NCI-H187 treated with DMSO at 0.1 percent for 48 hours (cell line): ENCODE measurements around the gene GARIN1A.
"Not testable (repeated sequence)": the region's sequence is repeated elsewhere in the genome, so short reads cannot be mapped to it uniquely, and the experiment has no call there.

Experiments
- DNase-seq: peaks from one replicate; lab custom pipeline; 2025; lab: John Stamatoyannopoulos, UW

Gene GARIN1A

DNA sequence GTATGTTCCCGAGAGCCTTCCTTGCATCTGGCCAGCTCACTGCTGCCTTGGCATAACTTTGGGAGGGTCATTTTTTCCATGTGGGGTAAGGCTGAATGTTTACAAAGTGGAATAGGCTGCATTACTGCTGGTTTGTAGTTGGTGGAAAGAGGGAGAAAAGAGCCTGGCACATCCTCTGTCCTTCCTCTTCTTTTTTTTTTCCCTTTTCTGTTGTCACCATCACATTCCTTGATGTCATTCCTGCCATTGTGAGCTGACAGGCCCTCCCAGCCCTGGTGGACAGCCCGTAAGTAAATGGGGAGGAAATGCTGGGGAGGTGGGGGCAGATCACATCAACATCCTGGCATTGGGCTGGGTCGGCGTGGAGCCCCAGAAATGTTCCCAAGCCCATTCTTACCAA lies at the start of gene GARIN1A:
Gene GARIN1A (plus strand): TSS at position 301 of the 400 bp plus-strand sequence. CDS start 106 bp downstream, outside the sequence.
- no peak for DNase-seq

DNA sequence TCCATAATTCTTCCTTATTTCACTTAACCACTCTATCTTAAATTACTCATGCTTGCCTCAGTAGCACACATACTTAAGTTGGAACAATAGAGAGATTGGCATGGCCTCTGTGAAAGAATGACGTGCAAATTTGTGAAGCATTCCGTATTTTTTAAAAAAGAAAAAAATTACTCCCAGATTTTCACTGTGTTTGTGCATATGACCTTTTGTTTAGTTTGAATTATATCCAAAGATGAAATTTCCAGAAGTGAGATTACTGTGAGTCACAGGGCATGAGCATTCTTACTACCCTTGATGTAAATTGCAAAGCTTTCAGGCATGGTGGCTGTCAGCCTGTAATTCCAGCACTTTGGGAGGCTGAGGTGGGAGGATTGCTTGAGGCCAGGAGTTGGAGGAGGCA lies 45.0 kb upstream of the GARIN1A start:
- DNase-seq = not testable (repeated sequence)

DNA sequence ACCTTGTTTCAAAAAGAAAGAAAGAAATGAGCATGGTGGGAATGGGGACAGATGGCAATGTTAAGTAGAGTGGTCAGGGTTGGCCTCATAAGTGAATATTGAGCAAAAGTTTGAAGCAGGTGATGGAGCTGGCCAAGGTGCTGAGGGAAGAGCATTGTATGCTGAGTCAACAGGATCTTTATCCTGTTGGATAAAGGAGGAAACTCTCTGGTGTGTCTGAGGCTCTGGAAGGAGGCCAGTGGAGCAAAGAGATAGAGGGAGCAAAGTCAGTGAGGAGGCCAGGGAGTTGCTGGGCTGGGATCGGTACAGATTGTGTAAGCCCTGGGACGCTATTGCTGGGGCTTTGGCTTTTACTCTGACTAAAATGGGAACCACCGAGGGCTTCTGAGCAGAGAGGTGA lies 38.2 kb upstream of the GARIN1A start:
- not testable (repeated sequence) for DNase-seq

DNA sequence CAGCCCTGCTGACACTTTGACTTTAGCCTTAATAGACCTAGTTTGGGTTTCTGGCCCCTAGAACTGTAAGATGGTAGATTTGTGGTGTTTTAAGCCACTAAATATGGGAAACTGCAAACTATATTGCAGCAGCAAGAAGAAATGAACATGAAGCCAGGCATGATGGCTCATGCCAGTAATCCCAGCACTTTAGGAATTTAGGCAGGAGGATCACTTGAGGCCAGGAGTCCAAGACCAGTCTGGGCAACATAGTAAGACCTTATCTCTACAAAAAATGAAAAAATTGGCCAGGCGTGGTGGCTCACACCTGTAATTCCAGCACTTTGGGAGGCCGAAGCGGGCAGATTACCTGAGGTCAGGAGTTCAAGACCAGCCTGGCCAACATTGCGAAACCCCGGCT lies 26.9 kb upstream of the GARIN1A start:
- DNase-seq = not testable (repeated sequence)

DNA sequence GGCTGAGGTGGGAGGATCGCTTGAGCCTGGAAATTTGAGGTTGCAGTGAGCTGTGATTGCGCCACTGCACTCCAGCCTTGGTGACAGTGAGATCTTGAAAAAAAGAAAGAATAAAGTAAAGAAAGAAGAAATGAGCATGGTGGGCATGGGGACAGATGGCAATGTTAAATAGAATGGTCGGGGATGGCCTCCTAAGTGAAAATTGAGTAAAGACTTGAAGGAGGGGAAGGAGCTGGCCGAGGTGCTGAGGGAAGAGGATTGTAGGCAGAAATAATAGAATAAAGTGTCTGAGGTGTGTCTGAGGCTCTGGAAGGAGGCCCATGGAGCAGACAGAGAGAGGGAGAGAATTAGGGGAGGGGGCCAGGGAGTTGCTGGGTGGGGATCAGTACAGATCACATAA lies 26.2 kb upstream of the GARIN1A start:
- DNase-seq = not testable (repeated sequence)

DNA sequence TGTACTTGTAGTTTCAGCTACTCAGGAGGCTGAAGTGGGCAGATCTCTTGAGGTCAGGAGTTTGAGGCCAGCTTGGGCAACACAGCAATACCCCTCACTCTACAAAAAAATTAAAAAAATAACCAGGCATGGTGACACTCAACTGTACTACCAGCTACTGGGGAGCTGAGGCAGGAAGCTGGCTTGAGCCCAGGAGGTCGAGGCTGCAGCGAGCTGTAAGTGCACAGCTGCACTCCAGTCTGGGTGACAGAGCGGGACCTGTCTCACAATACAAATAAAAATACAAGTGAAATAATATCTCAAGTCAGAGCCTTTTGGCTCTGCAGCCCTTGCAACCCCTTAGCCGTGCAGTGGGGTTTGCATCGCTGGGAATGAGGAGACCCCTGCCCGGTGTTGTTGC lies 25.2 kb upstream of the GARIN1A start:
- not testable (repeated sequence) for DNase-seq

DNA sequence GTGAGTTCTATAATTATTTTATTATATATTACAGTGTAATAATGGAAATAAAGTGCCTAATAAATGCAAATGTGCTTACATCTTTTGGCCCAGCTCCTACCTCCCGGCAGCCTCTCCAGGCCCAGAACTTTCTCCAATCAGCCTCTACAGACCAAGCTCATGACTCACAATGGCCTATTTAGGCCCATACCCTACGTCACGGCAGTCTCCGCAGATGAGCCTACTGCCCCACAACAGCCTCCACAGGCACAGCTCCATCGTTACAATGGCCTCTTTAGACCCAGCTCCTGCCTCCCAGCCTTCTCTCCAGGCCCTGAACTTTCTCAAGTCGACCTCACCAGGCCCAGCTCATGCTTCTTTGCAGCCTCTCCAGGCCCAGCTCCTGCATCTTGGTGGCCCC lies 21.0 kb upstream of the GARIN1A start:
- DNase-seq = not testable (repeated sequence)

DNA sequence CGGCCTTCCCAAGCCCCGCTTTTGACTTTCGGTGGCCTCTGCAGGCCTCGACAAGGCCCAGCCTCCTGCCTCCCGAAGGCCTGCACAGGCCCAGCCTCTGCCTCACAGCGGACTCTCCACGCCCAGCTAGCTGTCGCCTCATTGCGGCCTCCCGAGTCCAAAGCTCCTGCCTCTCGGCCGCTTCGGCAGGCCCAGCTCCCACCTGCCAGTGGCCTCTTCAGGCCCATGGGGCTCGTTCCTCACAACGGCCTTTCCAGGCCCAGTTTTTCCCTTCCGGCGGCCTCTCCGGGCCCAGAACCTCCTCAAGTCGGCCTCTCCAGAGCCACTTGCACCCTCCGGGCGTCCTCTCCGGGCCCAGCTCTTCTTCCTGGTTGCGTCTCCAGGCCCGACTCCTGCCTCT lies 19.5 kb upstream of the GARIN1A start:
- DNase-seq = not testable (repeated sequence)

DNA sequence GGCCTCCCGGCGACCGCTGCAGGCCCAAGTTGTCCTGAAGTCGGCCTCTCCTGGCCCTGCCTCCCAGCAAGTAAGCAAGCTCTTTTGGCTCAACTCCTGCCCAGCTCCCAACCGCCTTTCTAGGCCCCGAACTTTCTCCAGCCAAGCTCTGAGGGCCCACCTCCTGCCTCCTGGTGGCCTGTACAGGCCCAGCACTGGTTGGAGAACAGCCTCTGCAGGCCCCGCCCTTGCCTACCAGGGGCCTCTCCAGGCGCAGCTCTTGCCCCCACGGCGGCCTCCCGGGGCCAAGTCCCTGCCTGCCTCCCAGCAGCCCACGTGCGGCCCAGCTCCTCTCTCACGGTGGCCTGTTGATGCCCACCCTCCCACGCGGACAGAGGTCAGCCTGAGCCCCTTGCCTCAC lies 18.9 kb upstream of the GARIN1A start:
- not testable (repeated sequence) for DNase-seq

DNA sequence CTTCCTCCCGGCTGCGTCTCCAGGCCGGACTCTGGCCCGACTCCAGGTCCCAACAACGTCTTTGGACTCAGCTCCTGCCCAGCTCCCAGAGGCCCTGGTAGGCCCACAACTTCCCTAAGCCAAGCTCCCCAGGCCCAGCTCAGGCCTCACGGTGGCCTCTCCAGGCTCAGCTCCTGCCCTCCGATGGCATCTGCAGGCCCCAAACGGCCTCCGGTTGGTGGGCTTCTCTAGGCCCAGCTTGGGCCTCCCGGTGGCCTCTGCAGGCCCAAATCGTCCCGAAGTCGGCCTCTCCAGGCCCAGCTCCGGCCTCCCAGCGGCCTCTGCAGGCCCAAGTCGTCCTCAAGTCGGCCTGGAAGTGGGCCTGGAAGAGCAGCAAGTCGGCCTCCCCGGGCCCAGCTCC lies 18.0 kb upstream of the GARIN1A start:
- DNase-seq = not testable (repeated sequence)

DNA sequence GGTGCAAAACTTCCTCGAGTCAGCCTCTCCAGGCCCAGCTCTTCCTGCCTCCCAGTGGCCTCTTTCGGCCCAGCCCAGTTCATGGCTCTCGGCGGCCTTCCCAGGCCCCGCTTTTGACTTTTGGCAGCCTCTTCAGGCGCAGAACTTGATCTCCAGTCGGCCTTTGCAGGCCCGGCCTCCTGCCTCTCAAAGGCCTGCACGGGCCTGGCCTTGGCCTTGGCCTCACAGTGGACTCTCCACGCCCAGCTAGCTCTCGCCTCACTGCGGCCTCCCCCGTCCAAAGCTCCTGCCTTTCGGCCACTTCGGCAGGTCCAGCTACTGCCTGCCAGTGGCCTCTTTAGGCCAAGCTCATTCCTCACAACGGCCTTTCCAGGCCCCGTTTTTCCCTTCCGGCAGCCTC lies 17.6 kb upstream of the GARIN1A start:
- not testable (repeated sequence) for DNase-seq

DNA sequence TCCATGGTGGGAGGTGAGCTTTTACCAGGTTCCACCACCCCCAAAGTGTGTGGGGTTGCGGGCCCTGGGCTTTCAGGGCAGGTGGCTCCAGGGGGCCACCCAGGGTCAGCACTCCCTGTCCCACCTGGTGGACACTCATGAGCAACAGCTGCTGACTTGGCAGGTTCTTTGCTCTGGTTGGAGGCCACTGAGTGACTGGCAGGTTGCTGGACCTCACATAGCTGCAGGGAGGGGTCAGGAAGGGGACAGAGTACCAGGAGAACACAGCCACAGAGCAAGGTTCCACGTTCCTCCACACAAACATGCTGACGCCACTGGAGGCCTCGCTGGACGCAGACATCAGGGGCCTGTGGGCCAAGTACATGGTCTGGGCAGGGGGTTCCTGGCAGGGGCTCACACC lies 13.7 kb upstream of the GARIN1A start:
- DNase-seq = not testable (repeated sequence)

DNA sequence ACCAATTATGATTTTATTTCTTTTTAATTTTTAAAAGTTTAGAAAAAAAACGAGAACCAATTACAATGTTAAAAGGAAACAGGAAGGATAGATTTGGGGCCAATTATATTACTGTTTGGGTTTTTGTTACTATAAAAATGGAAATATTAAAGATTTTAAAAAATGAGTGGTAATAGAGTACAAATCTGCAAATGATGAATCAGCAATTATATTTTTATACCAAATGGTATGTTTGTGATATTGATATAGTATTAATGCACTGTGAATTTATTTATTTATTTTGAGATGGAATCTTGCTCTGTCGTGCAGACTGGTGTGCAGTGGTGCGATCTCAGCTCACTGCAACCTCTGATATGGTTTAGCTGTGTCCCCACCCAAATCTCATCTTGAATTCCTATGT lies 11.5 kb upstream of the GARIN1A start:
- no peak for DNase-seq

DNA sequence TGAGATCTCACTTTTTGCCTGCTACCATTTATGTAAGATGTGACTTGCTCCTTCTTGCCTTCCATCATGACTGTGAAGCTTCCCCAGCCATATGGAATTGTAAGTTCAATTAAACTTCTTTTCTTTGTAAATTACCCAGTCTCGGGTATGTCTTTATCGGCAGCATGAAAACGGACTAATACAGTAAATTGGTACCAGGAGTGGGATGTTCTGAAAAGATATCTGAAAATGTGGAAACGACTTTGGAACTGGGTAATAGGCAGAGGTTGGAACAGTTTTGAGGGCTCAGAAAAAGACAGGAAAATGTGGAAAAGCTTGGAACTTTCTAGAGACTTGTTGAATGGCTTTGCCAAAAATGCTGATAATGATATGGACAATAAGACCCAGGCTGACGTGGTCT lies 10.6 kb upstream of the GARIN1A start:
- no peak for DNase-seq

DNA sequence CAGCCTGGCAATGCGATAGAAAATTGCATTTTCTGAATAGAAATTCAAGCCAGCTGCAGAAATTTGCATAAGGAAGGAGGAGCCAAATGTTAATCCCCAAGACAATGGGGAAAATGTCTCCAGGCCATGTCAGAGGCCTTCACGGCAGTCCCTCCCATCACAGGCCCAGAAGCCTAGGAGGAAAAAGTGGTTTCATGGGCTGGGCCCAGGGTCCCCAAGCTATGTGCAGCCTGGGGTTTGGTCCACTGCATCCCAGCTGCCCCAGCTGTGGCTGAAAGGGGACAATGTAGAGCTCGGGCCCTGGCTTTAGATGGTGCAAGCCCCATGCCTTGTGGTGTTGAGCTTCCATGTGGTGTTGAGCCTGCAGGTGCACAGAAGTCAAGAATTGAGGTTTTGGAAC lies 10.0 kb upstream of the GARIN1A start:
- DNase-seq = no peak

DNA sequence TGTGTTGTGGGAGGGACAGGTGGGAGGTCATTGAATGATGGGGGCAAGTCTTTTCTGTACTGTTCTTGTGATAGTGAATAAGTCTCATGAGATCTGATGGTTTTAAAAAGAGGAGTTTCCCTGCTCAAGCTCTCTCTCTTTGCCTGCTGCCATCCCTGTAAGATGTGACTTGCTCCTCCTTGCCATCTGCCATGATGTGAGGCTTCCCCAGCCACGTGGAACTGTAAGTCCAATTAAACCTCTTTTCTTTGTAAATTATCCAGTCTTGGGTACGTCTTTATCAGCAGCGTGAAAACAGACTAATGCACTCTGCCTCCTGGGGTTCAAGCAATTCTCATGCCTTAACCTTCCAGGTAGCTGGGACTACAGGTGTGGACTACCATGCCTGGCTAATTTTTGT lies 8.9 kb upstream of the GARIN1A start:
- not testable (repeated sequence) for DNase-seq

DNA sequence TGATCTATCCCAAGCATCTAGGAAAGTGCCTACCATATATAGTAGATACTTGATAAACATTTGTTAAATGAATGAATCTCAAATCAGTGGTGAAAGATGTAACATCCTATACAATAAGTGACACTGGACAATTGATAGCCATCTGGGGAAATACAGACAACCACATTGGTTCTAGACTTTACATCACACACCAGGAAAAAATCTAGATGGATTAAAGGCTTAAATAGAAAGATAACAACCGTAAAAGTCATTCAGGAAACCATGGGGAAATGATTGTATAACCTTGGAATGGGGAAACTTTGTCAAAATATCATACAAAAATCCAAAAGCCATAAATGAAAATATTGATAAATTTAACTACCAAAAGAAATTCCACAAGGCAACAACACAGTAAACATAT lies 7.0 kb upstream of the GARIN1A start:
- DNase-seq = no peak

DNA sequence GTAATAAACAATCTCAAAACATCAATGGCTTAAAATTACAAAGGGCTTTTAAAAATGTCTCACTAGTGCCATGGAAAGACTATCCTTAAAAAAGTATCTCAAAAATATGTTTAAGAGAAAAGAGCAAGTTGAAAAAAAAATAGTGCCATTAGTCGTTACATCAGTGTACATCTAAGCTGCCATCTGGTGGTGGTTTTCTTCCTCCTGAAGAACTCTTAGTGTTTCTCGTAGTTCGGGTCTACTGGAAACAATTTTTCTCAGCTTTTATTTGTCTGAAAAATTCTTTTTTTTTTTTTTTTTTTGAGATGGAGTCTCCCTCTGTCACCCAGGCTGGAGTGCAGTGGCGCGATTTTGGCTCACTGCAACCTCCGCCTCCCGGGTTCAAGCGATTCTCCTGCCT lies 5.9 kb upstream of the GARIN1A start:
- DNase-seq = no peak

DNA sequence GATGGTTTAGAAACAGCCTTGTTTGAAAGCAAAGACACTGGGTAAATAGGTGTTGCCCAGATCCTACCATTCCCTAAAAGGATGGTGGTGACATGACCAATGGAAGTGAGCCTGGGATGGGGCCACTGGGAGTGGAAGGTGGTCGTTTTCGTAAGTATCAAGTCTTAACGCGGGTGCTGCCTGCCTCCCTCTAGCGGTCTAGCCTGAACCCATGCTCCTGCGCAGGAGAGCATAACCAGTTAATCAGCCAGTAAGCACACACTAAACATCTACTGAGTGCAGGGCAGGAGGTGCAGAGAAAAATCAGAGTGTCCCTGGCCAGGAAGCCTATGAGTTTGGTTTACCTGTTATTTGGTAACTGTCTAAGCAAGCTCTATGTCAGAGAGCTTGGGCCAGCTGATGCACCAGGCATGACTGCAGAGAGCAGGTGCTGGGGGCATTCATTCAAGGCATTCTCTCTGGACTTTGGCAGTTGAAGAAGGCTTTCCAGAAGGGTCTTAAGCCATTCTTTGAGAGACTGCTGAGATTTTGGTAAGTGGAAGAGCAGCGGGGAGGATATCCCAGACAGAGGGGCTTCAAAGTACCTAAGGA lies 930 bp downstream of the GARIN1A start:
- no peak for DNase-seq

DNA sequence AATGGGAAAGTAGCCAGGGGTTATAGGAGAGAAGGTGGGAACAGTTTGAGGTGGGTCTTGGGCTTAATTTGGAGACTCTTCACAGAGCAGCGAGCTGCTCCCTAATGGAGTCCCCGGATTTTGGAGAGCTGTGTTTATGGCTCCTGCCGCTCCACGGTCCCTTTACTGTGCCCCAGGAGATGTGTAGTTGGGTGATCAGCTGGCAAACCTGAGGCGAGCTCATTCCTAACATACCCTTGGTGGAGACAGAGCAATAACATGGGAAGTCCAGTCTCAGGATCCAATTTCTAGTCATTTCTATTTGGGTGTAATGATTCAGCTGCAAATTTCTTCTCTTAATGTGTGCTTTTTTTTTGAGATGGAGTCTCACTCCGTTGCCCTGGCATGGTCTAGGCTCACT lies 1.5 kb downstream of the GARIN1A start:
- no peak for DNase-seq

DNA sequence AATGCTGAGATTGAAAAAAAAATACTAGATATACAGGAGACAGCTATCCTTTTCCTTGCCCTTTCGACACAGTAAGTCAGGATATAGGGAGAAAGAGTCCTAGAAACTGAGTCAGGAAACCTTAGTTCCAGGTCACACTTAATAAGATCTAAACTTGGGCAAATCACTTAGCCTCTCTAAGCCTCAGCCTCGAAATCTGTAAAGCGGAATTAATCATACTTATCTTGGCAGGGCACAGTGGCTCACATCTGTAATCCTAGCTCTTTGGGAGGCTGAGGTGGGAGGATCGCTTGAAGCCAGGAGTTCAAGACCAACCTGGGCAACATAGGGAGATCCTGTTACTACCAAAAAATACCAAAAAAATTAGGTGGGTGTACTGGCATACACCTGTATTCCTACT lies 4.6 kb downstream of the GARIN1A start:
- no peak for DNase-seq

DNA sequence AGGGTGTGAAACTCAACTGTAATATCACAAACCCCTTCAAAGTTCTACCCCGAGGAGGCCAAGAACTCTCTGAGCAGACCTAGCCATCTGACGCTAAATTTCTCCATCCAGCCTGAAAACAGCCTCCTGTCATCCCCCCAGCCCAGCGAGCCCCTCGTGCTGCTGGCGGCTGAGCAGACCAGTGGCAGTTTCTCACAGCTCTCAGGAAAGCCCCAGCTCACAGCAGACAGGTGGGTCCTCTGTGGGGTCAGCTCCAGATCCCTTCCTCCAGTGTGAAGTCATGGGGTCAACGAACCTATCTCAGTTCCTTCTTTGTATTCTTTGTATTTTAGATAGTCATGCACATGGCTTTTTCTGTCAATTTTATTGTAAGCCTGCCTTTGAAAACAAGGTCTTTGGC lies 7.8 kb downstream of the GARIN1A start:
- no peak for DNase-seq

DNA sequence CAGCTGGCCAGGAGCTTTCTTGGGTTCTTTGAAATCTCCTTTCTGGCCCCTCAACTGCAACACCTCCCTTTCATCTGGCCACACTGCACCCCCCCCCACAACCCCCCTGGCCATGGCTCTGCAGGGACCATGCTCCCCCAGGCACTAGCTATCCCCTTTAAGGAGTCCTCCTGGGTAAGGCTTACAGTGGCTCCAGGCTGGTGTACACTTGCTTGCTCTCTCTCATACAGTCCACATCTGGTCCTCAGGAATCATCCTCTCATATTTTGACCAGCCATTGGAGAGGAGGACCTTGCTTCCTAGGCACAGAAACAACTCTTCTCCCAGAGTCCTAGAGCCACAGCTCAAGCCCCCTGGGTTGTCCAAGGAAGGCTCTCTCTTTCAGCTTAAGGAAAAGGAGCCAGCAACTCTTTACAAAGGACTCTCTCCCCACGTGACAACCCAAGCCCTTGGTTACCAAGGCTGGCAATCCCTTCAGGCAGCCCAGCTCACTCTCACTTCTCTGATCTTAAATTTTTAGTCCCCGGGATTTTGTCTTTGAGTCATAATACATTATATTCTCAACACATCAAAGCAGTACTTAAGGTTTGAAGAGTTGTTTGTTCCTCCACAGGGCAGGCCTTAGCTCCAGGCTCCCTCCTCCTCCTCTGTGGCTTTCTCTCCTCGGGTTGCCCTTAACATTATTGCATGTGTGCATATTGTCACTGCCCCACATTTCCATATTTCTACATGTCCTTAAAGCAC lies 9.9 kb downstream of the GARIN1A start:
- DNase-seq = no peak

DNA sequence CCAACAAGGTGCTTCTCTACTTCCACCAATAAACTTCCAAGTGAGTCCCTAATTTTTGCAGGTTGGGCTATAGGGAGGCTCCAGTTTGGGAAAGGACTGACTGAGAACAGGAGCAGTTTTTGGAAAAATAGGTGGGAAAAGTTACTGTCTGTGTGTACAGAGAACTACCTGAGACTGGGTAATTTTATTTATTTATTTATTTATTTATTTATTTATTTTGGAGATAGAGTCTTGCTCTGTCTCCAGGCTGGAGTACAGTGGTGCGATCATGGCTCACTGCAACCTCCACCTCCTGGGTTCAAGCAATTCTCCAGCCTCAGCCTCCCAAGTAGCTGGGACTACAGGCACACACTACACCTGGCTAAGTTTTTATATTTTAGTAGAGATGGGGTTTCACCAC lies 11.2 kb downstream of the GARIN1A start:
- DNase-seq = not testable (repeated sequence)
